Measurements from ENCODE around the gene CGB2. TPM values are rescaled to one million over a fixed set of nuclear protein-coding genes. Genes with fewer than 3 reads are reported as not detected.
A peak's percentile ranks its signal among the peaks of the same experiment; 100 is the strongest.

The CGB2 gene
- total and polyA plus RNA-seq, 2 of the 4 experiments (the other 2 are of a cell fraction) = not detected

GRCh38 chr19:49042177-49042576 lies 10.5 kb downstream of the CGB2 start:
- Histone ChIP-seq H3K4ac (ENCODE audit: low read depth, low read length) (no peak overlapping the region), H3K4me1 (ENCODE audit: control insufficient read depth, insufficient read depth, low read length) (peaks cover 9% of the 10 kb centered on the region; the same call in 1 of the 2 replicates), H3K9me1 (ENCODE audit: insufficient read depth, low read length) (no peaks in the 10 kb centered on the region), H3K4me2 (ENCODE audit: low read depth, low read length) (no peak overlapping the region), H4K5ac (ENCODE audit: low read depth, low read length) (no peak overlapping the region), H4K8ac (ENCODE audit: low read depth in 2 of 2, low read length in 2 of 2) (no peak overlapping the region), H2AK5ac (ENCODE audit: low read depth, low read length) (peak overlapping the region; percentile 50; the same call in 1 of the 2 replicates), H2BK5ac (ENCODE audit: low read depth, low read length, poor library complexity, severe bottlenecking) (no peak overlapping the region), H3K36me3 (ENCODE audit: control insufficient read depth, insufficient read depth, low read length) (no peaks in the 10 kb centered on the region), H3K9ac (ENCODE audit: low read depth, low read length) (no peak overlapping the region), H3K18ac (ENCODE audit: low read depth, low read length) (no peak overlapping the region), H3K14ac (replicated peaks; ENCODE audit: low read depth, low read length) (no peak overlapping the region), H4K91ac (ENCODE audit: insufficient read depth, low read depth, low read length) (no peak overlapping the region), H3K79me1 (ENCODE audit: low read depth in 1 of 2, low read length in 2 of 2) (no peaks in the 10 kb centered on the region), H3K4me3 (ENCODE audit: insufficient read depth, low read depth, low read length) (no peak overlapping the region), H3K56ac (ENCODE audit: extremely low read depth, insufficient read depth, low read length) (no peak overlapping the region), H3K9me3 (ENCODE audit: control insufficient read depth, insufficient read depth, low read length) (no peaks in the 10 kb centered on the region), H2BK15ac (ENCODE audit: low read depth, low read length) (no peak overlapping the region), H2BK120ac (ENCODE audit: low read depth, low read length) (0 out of 2 replicates have a peak overlapping the region, but pooled peaks have one; percentile 40), H4K20me1 (ENCODE audit: insufficient read depth, low read length) (no peaks in the 10 kb centered on the region), H2AFZ (replicated peaks; ENCODE audit: low read length, poor library complexity) (no peak overlapping the region), H2AK9ac (replicated peaks; ENCODE audit: low read depth, low read length, poor library complexity) (no peak overlapping the region), H3K27ac (ENCODE audit: insufficient read depth, low read length) (no peak overlapping the region), H2BK20ac (ENCODE audit: low read depth, low read length) (no peak overlapping the region), H3K23ac (ENCODE audit: low read depth, low read length) (no peak overlapping the region), H3K27me3 (ENCODE audit: control insufficient read depth, insufficient read depth, low read length) (no peaks in the 10 kb centered on the region)
- TF ChIP-seq RCOR1 (IDR thresholded peaks at IDR 0.05; ENCODE audit: insufficient replicate concordance, low read length) (no peak), FOS (IDR thresholded peaks at IDR 0.05; ENCODE audit: low read depth, low read length) (no peak), MAZ (IDR thresholded peaks at IDR 0.05; ENCODE audit: borderline replicate concordance, low read depth, low read length) (no peak), BHLHE40 (IDR thresholded peaks at IDR 0.05; ENCODE audit: low read depth, low read length) (no peak), CHD1 (IDR thresholded peaks at IDR 0.05; ENCODE audit: low read depth, low read length) (no peak), SMC3 (IDR thresholded peaks at IDR 0.05; ENCODE audit: low read depth, low read length) (no peak), MXI1 (IDR thresholded peaks at IDR 0.05; ENCODE audit: borderline replicate concordance, low read depth, low read length) (no peak), MAFK (IDR thresholded peaks at IDR 0.05; ENCODE audit: low read depth, low read length) (no peak), ELK1 (IDR thresholded peaks at IDR 0.05; ENCODE audit: borderline replicate concordance, low read depth, low read length) (no peak), USF2 (IDR thresholded peaks at IDR 0.05; ENCODE audit: low read depth, low read length) (no peak), CEBPB (IDR thresholded peaks at IDR 0.05; ENCODE audit: low read depth, low read length) (no peak)
- POLR2A ChIA-PET (ENCODE audit: unreplicated experiment) = no interaction called here
- in situ Hi-C loops (cut with MboI; ENCODE audit: low sequenced_read_pairs) = no loop called here
- ATAC-seq (ENCODE audit: low read depth) (no peak), DNase-seq (no peak)
- CTCF ChIA-PET = no interaction called here
- intact Hi-C loops (cut with micrococcal nuclease) = no loop called here
- dilution Hi-C loops (cut with HindIII; ENCODE audit: low sequenced_read_pairs, unreplicated experiment) = no loop called here
- no TSS peak for BruUV-seq (replicated peaks)
- WGBS, 2 experiments (ENCODE audit: extremely low coverage in 2 of 2, insufficient read length in 1 of 2) = 70% methylated on average over 7 of the region's 17 CpGs; no CpG with 5 or more reads in 1 of the 2 experiments

Measured in IMR-90 (cell line).